ENCODE results near the gene AFF3. TPM values are rescaled to one million over a fixed set of nuclear protein-coding genes. Genes with fewer than 3 reads are reported as not detected.

The AFF3 gene
- total and polyA plus RNA-seq, 2 of the 13 experiments (the other 11 are each of a cell fraction or from before 2014, with no cell fraction given) = not detected

GRCh38 chr2:100050685-100051084, 91.7 kb downstream of the AFF3 start:
- Histone ChIP-seq H3K4me2 (ENCODE audit: low read depth, low read length) (no peak overlapping the region), H3K27me3 (ENCODE audit: control insufficient read depth in 1 of 2, insufficient read depth in 2 of 2, low read length in 2 of 2) (peaks cover 0 to 11% of the 10 kb centered on the region in 2 experiments; a peak in 2 of 5 replicates), H3K9me3 (ENCODE audit: low read length) (no peaks in the 10 kb centered on the region), H4K20me1 (ENCODE audit: insufficient read depth, low read length) (no peaks in the 10 kb centered on the region), H3K9ac (ENCODE audit: insufficient read depth, low read depth, low read length) (no peak overlapping the region), H3K4me1 (ENCODE audit: insufficient read depth, low read length) (no peaks in the 10 kb centered on the region), H3K27ac (ENCODE audit: extremely low read length, insufficient read depth, low read length) (no peak overlapping the region), H2AFZ (ENCODE audit: low read length) (no peak overlapping the region), H3K36me3 (replicated peaks in 1 of 2; ENCODE audit: control insufficient read depth in 1 of 2, insufficient read depth in 2 of 2, low read length in 2 of 2) (no peaks in the 10 kb centered on the region), H3K79me2 (ENCODE audit: insufficient read depth, low read length) (no peaks in the 10 kb centered on the region), H3K4me3 (replicated peaks in 1 of 3; ENCODE audit: insufficient read depth in 1 of 3, low read depth in 2 of 3, low read length in 3 of 3) (no peak overlapping the region)
- POLR2A ChIA-PET = no interaction called here
- 33% methylated on average over 6 of the region's 6 CpGs for WGBS (ENCODE audit: low lambda C conversion rate)
- intact Hi-C loops (cut with micrococcal nuclease; ENCODE audit: unreplicated experiment) (no loop called here), in situ Hi-C loops (cut with HindIII; ENCODE audit: extremely low pct_ligation_motif_present, low pct_unique_long_range_greater_than_20kb) (no loop called here)
- FAIRE-seq (no peak), ATAC-seq (no peak), DNase-seq (ENCODE audit: low spot score) (no peak)
- CTCF ChIA-PET (ENCODE audit: low intra/inter-chr PET ratio, low total read pairs) = no interaction called here
- BruUV-seq (replicated peaks) = no TSS peak
- TF ChIP-seq, protein P1, sequence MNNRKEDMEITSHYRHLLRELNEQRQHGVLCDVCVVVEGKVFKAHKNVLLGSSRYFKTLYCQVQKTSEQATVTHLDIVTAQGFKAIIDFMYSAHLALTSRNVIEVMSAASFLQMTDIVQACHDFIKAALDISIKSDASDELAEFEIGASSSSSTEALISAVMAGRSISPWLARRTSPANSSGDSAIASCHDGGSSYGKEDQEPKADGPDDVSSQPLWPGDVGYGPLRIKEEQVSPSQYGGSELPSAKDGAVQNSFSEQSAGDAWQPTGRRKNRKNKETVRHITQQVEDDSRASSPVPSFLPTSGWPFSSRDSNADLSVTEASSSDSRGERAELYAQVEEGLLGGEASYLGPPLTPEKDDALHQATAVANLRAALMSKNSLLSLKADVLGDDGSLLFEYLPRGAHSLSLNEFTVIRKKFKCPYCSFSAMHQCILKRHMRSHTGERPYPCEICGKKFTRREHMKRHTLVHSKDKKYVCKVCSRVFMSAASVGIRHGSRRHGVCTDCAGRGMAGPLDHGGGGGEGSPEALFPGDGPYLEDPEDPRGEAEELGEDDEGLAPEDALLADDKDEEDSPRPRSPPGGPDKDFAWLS (CRISPR knock-in tag; IDR thresholded peaks at IDR 0.05; ENCODE audit: borderline replicate concordance) = no peak
- no peak for TF ChIP-seq ZSCAN31 (CRISPR knock-in tag; IDR thresholded peaks at IDR 0.05; ENCODE audit: low read depth)
- no peak for TF ChIP-seq NFE2L2 (IDR thresholded peaks at IDR 0.05; ENCODE audit: low read length)
- TF ChIP-seq POLR2AphosphoS5 (IDR thresholded peaks at IDR 0.05; ENCODE audit: low read depth, low read length) = no peak
- no peak for TF ChIP-seq ZFP90 (CRISPR knock-in tag; IDR thresholded peaks at IDR 0.05; ENCODE audit: borderline replicate concordance)
- TF ChIP-seq KDM6A (CRISPR knock-in tag; IDR thresholded peaks at IDR 0.05; ENCODE audit: low read depth) = no peak
- no peak for TF ChIP-seq NR2F1 (CRISPR knock-in tag; IDR thresholded peaks at IDR 0.05)
- TF ChIP-seq ZNF34 (CRISPR knock-in tag; IDR thresholded peaks at IDR 0.05; ENCODE audit: borderline replicate concordance) = no peak

Data from HepG2 (cell line).